Measurements from ENCODE around the gene PHKG2. TPM values are rescaled to one million over a fixed set of nuclear protein-coding genes. Genes with fewer than 3 reads are reported as not detected.

PHKG2 gene
- total RNA-seq (100 to 1,000 TPM in 1 of 2 donors, 10 to 100 TPM in 1; 78.4 to 129 TPM), polyA plus RNA-seq (ENCODE audit: insufficient read depth, low read depth, low replicate concordance) (312 TPM)
- long read RNA-seq, donor 1, full-length matches to known transcripts = 5 of 5 reads
- long read RNA-seq, donor 1, partial matches to known transcripts = 0 of 5 reads
- long read RNA-seq, donor 1, other reads (novel, unspliced or antisense) = 0 of 5 reads
- long read RNA-seq, donor 2, full-length matches to known transcripts = 7 of 7 reads
- long read RNA-seq, donor 2, partial matches to known transcripts = 0 of 7 reads
- long read RNA-seq, donor 2, other reads (novel, unspliced or antisense) = 0 of 7 reads

- Histone ChIP-seq H3K9me3 (no peaks in the 10 kb centered on the region), H3K36me3 (ENCODE audit: low read depth, missing control alignments) (no peaks in the 10 kb centered on the region), H3K4me3 (peak within 1 kb of the TSS; percentile 70 to 92), H3K27ac (peak within 1 kb of the TSS; percentile 72 to 73), H3K27me3 (no peaks in the 10 kb centered on the region), H3K4me1 (peaks cover 5% of the 10 kb centered on the region)
- intact Hi-C loops (cut with DNase I; ENCODE audit: low total_unique reads) = no loop called here
- no peak for TF ChIP-seq POLR2A (IDR thresholded peaks at IDR 0.05)
- TF ChIP-seq, protein P1, sequence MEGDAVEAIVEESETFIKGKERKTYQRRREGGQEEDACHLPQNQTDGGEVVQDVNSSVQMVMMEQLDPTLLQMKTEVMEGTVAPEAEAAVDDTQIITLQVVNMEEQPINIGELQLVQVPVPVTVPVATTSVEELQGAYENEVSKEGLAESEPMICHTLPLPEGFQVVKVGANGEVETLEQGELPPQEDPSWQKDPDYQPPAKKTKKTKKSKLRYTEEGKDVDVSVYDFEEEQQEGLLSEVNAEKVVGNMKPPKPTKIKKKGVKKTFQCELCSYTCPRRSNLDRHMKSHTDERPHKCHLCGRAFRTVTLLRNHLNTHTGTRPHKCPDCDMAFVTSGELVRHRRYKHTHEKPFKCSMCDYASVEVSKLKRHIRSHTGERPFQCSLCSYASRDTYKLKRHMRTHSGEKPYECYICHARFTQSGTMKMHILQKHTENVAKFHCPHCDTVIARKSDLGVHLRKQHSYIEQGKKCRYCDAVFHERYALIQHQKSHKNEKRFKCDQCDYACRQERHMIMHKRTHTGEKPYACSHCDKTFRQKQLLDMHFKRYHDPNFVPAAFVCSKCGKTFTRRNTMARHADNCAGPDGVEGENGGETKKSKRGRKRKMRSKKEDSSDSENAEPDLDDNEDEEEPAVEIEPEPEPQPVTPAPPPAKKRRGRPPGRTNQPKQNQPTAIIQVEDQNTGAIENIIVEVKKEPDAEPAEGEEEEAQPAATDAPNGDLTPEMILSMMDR (IDR thresholded peaks at IDR 0.05) = no peak
- peak; percentile 100 for DNase-seq
- 1% methylated on average over 25 to 59 of the region's 60 CpGs for WGBS, 2 donors
These were observed at the start of gene PHKG2 for GRCh38 chr16:30747799-30748633. Gene PHKG2, plus strand, starts transcription at chr16:30748425. Its CDS starts 396 bp downstream, at chr16:30748821.

DNA sequence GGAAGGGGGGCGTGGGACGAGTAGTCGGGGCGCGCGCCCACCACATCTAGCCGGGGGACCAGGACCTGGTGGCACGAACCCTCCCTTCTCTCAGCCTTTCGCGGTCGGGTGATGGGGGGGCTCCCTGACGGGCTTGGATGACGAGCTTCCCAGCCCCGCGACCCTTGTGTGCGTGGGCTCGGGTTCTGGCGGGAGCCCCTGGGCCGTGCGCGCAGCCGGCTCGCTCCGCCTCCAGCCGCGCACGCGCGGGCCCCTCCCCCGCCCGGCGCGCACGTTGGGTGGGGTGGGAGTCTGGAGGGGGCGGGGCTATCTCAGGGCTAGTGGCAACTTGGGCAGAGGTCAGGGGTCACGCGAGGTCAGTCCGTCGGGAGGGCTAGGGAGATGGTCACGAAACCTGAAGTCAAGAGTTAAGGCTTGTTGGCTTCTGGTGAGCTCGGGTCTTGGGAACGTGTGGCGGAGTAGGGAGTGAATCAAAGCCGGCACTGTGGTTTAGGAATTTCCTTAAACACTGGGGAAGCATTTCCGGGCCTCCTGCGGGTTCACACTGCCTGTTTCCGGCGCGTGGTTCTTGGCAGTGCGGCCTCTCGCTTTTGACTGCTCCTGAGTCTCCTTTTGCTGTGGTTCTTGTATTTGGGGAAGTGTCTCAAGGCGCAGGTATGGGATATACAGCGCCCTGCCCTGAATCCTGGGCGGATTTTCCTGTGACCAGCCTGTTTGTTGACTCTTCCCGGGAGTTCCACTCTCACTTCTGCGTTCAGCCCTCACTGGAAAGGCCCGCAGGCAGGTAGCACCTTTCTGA, 49.2 kb upstream of the PHKG2 start, which contains the start of gene SRCAP:
Gene SRCAP (plus strand): TSS at position 356 of the 799 bp plus-strand sequence. CDS start 1,654 bp downstream, outside the sequence.
- H3K9me3 ChIP-seq = no peaks in the 10 kb centered on the region
- peaks cover 17% of the 10 kb centered on the region for H3K4me1 ChIP-seq
- TF ChIP-seq, protein P1 (IDR thresholded peaks at IDR 0.05) = no peak
- TF ChIP-seq POLR2A (IDR thresholded peaks at IDR 0.05) = no peak
- H3K27me3 ChIP-seq = no peaks in the 10 kb centered on the region
- peak within 1 kb of the TSS; percentile 99 for H3K27ac ChIP-seq
- no peaks in the 10 kb centered on the region for H3K36me3 ChIP-seq (ENCODE audit: low read depth, missing control alignments)
- intact Hi-C loops (cut with DNase I; ENCODE audit: low total_unique reads) = no loop called here
- H3K4me3 ChIP-seq = peak within 1 kb of the TSS; percentile 87 to 100
- WGBS, 2 donors = 1% methylated on average over 13 to 48 of the region's 57 CpGs
- peak; percentile 95 for DNase-seq

DNA sequence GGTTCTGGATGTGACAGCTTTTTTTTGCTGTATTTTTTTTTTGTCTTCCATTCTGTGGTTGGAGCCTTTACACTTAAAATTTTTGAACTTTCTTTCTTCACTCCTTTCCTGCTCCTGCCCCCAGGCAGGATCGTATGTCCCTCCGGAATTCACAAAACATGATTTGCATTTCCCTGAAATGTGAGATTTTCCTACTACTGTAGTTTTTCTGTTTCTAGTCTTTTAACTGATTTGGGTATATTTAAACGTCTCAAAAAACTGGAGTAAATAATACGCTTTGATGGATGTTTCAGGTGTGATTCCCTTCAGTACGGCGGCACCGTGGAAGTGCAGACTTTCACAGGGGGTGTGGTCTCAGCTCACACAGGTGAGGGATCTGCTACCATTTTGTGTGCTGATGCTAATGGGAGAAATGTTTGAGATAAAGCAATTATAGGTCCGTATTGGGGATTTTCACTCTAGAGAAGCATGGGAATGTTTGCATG, 48.6 kb upstream of the PHKG2 start:
- Histone ChIP-seq H3K4me3 (peak overlapping the region; percentile 87 to 100), H3K4me1 (peaks cover 17% of the 10 kb centered on the region), H3K36me3 (ENCODE audit: low read depth, missing control alignments) (no peaks in the 10 kb centered on the region), H3K27ac (peak overlapping the region in 1 of 2 donors; percentile 99), H3K9me3 (no peaks in the 10 kb centered on the region), H3K27me3 (no peaks in the 10 kb centered on the region)
- WGBS, 2 donors = 18 to 22% methylated on average over 8 of the region's 8 CpGs
- TF ChIP-seq, protein P1 (IDR thresholded peaks at IDR 0.05) = no peak
- no peak for TF ChIP-seq POLR2A (IDR thresholded peaks at IDR 0.05)
- intact Hi-C loops (cut with DNase I; ENCODE audit: low total_unique reads) = no loop called here
- no peak for DNase-seq

DNA sequence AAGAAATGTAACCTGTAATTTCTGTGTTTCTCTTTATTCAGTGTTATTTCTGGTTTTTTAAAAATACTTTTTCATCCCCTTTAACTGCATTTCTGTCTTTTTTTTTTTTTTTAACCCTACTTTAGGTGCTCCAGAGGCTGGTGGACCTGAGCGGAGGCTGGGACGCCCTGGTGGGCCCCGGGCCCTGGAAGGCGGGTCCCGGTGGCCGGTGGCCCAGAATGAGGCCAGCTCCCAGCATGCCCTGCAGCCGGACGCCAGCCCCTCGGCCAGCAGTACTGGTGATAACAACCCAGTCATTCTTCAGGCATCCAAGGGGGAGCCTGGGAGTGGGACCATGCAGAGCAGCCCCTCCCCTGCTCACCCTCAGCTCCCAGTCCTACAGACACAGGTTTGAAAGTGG, 47.7 kb upstream of the PHKG2 start:
- WGBS, 2 donors = 40% methylated on average over 9 of the region's 9 CpGs
- Histone ChIP-seq H3K4me3 (no peak overlapping the region), H3K27me3 (no peaks in the 10 kb centered on the region), H3K36me3 (ENCODE audit: low read depth, missing control alignments) (no peaks in the 10 kb centered on the region), H3K27ac (no peak overlapping the region), H3K4me1 (peaks cover 17% of the 10 kb centered on the region), H3K9me3 (no peaks in the 10 kb centered on the region)
- intact Hi-C loops (cut with DNase I; ENCODE audit: low total_unique reads) = no loop called here
- DNase-seq = no peak
- TF ChIP-seq, protein P1 (IDR thresholded peaks at IDR 0.05) = no peak
- no peak for TF ChIP-seq POLR2A (IDR thresholded peaks at IDR 0.05)
